ENCODE measurements around the gene ZNF410. TPM values are rescaled to one million over a fixed set of nuclear protein-coding genes. Genes with fewer than 3 reads are reported as not detected.

The ZNF410 gene
- total and polyA plus RNA-seq, 10 donors = 28.0 to 52.7 (median 46.0) TPM

- no peak overlapping the region for H3K27ac ChIP-seq
- TF ChIP-seq POLR2AphosphoS5 (IDR thresholded peaks at IDR 0.05) (no peak), CTCF (IDR thresholded peaks at IDR 0.05 in 8 of 11, conservative IDR thresholded peaks at IDR 0.05 in 3 of 11) (no peak), POLR2A (IDR thresholded peaks at IDR 0.05) (no peak)
- no peak overlapping the region for H3K4me3 ChIP-seq
- no peaks in the 10 kb centered on the region for H3K9me3 ChIP-seq
- DNase-seq = no peak
- no peaks in the 10 kb centered on the region for H3K27me3 ChIP-seq (replicated peaks in 1 of 7)
- no peaks in the 10 kb centered on the region for H3K4me1 ChIP-seq
- peaks cover 0 to 71% (median 12%) of the 10 kb centered on the region in 6 donors for H3K36me3 ChIP-seq
- WGBS, 5 donors = 59 to 87% (median 62%) methylated on average over 4 of the region's 4 CpGs
- intact Hi-C loops (cut with DNase I; ENCODE audit: low total_unique reads) = no loop called here
Observed at GRCh38 chr14:73977896-73978295, 91.2 kb downstream of the ZNF410 start.

Small RNAs within 50 kb of the gene (small RNA-seq; reads per million reads assigned to genes)
- gene AC005520.4 (0 reads per million in 4 donors), gene RF00019 (0 reads per million in 4 donors)

Other genes with a start within 250 kb of the ZNF410 start
- gene DNAL1, start 241.9 kb upstream of the ZNF410 start, total RNA-seq = 10 to 100 TPM in 3 of 7 donors, 1 to 10 TPM in 4; 5.3 to 15.4 (median 9.6) TPM
- 1 to 10 TPM; 2.2 to 3.4 (median 2.7) TPM for gene DNAL1, start 241.9 kb upstream of the ZNF410 start, polyA plus RNA-seq
- gene PNMA1, start 172.5 kb upstream of the ZNF410 start, total RNA-seq = 10 to 100 TPM; 21.1 to 31.8 (median 25.4) TPM
- gene PNMA1, start 172.5 kb upstream of the ZNF410 start, polyA plus RNA-seq = 10 to 100 TPM; 13.1 to 19.8 (median 13.8) TPM
- gene PTGR2, start 35.0 kb upstream of the ZNF410 start, total RNA-seq = 1 to 10 TPM; 3.4 to 8.6 (median 6.3) TPM
- 1 to 10 TPM; 2.2 to 3.6 (median 3.3) TPM for gene PTGR2, start 35.0 kb upstream of the ZNF410 start, polyA plus RNA-seq
- gene FAM161B, start 63.2 kb downstream of the ZNF410 start, total RNA-seq = 1 to 10 TPM; 2.8 to 4.6 (median 3.4) TPM
- gene FAM161B, start 63.2 kb downstream of the ZNF410 start, polyA plus RNA-seq = 1 to 10 TPM; 1.8 TPM
- gene COQ6, start 63.4 kb downstream of the ZNF410 start, total RNA-seq = 10 to 100 TPM; 19.8 to 35.4 (median 26.7) TPM
- 10 to 100 TPM; 15.1 to 19.6 (median 18.3) TPM for gene COQ6, start 63.4 kb downstream of the ZNF410 start, polyA plus RNA-seq
- gene ENTPD5, start 132.4 kb downstream of the ZNF410 start, total RNA-seq = 10 to 100 TPM in 2 of 7 donors, 1 to 10 TPM in 5; 6.8 to 13.9 (median 9.4) TPM
- 1 to 10 TPM; 2.9 to 3.4 (median 3.2) TPM for gene ENTPD5, start 132.4 kb downstream of the ZNF410 start, polyA plus RNA-seq
- gene BBOF1, start 132.5 kb downstream of the ZNF410 start, total RNA-seq = 1 to 10 TPM; 1.1 to 8.1 (median 4.2) TPM
- 1 to 10 TPM; 1.0 to 1.6 (median 1.3) TPM for gene BBOF1, start 132.5 kb downstream of the ZNF410 start, polyA plus RNA-seq
- 10 to 100 TPM; 10.7 to 20.2 (median 12.2) TPM for gene ALDH6A1, start 197.6 kb downstream of the ZNF410 start, total RNA-seq
- gene ALDH6A1, start 197.6 kb downstream of the ZNF410 start, polyA plus RNA-seq = 1 to 10 TPM; 2.3 to 4.3 (median 3.2) TPM
- 10 to 100 TPM in 3 of 7 donors, 1 to 10 TPM in 4; 6.4 to 11.3 (median 9.7) TPM for gene LIN52, start 198.1 kb downstream of the ZNF410 start, total RNA-seq
- 1 to 10 TPM; 4.0 to 7.0 (median 4.9) TPM for gene LIN52, start 198.1 kb downstream of the ZNF410 start, polyA plus RNA-seq